CD4-positive, alpha-beta T cell (primary cell): ENCODE results near the gene CR2. TPM values are rescaled to one million over a fixed set of nuclear protein-coding genes. Genes with fewer than 3 reads are reported as not detected.

Experiments
- ATAC-seq: fragments of 200-7000 bp; cut with Tn5 transposase; one replicate; pipeline ENCODE4 v1.10.0; 2022; ENCODE audit warnings: mild to moderate bottlenecking; ENCODE audit not compliant: poor library complexity
- CTCF ChIA-PET: fragments of 350-600 bp; sonication (Branson Sonifier 250); formaldehyde crosslinking; loops from one replicate; lab custom pipeline; 2021; ENCODE audit warnings: antibody characterized with exemption, inconsistent platforms; lab: Charles Lee
- POLR2A ChIA-PET: fragments of 350-600 bp; sonication (Branson Sonifier 250); formaldehyde crosslinking; loops from one replicate; lab custom pipeline; 2021; ENCODE audit warnings: antibody characterized with exemption, inconsistent platforms; lab: Charles Lee
- DNase-seq, 14 experiments: peaks; one replicate each; pipeline ENCODE4 v3.0.0-alpha.2; 2013 to 2020; ENCODE audit warnings: mixed read lengths in 2 of 14
- H3K27ac ChIP-seq, 2 donors: one replicate each; pipeline versions ENCODE4 v1.5.1 to v1.7.0; 2013; ENCODE audit warnings: low read length in 2 of 2, low read depth in 1 of 2, mild to moderate bottlenecking in 1 of 2
- H3K27me3 ChIP-seq, 2 experiments: 1 replicate in 1 of 2; 2 replicates in 1 of 2; pipeline versions ENCODE4 v1.6.1 to v1.7.0; 2013; ENCODE audit warnings: low read length in 2 of 2, control low read depth in 1 of 2, mild to moderate bottlenecking in 1 of 2, moderate library complexity in 1 of 2; ENCODE audit not compliant: insufficient read depth in 2 of 2, control insufficient read depth in 1 of 2
- H3K36me3 ChIP-seq: one replicate; pipeline ENCODE4 v1.6.1; 2013; ENCODE audit warnings: low read length, control low read depth; ENCODE audit not compliant: insufficient read depth
- H3K4me1 ChIP-seq: one replicate; pipeline ENCODE4 v1.6.1; 2013; ENCODE audit warnings: low read length, control low read depth; ENCODE audit not compliant: insufficient read depth
- H3K4me3 ChIP-seq: one replicate; pipeline ENCODE4 v1.5.1; 2013; ENCODE audit warnings: mild to moderate bottlenecking, low read length, moderate library complexity
- H3K9me3 ChIP-seq, 2 experiments: 1 replicate in 1 of 2; 2 replicates in 1 of 2; pipeline versions ENCODE4 v1.6.1 to v1.7.0; 2013; ENCODE audit warnings: low read length in 2 of 2, mild to moderate bottlenecking in 2 of 2, control low read depth in 1 of 2, moderate library complexity in 1 of 2; ENCODE audit not compliant: control insufficient read depth in 1 of 2, insufficient read depth in 1 of 2
- H3K27ac Mint-ChIP-seq: one replicate; pipeline ENCODE4 v1.8.0; 2020; ENCODE audit warnings: mixed read lengths
- H3K27me3 Mint-ChIP-seq: one replicate; pipeline ENCODE4 v1.8.0; 2021; ENCODE audit warnings: mixed read lengths
- H3K36me3 Mint-ChIP-seq: one replicate; pipeline ENCODE4 v1.8.0; 2021; ENCODE audit warnings: low read depth, mixed read lengths
- H3K4me1 Mint-ChIP-seq: one replicate; pipeline ENCODE4 v1.8.0; 2021; ENCODE audit warnings: low read depth, mixed read lengths
- H3K4me3 Mint-ChIP-seq: one replicate; pipeline ENCODE4 v1.8.0; 2020; ENCODE audit warnings: mild to moderate bottlenecking, mixed read lengths
- H3K9me3 Mint-ChIP-seq: one replicate; pipeline ENCODE4 v1.8.0; 2020; ENCODE audit warnings: mixed read lengths
- CTCF ChIP-seq: fragments of 200-600 bp; IDR thresholded peaks from one replicate; pipeline ENCODE4 v1.8.0; 2022; ENCODE audit warnings: antibody characterized with exemption, mild to moderate bottlenecking
- intact Hi-C, 2 experiments: fragments of 100-400 bp; cut with DNase I in 1 of 2; cut with micrococcal nuclease in 1 of 2; formaldehyde crosslinking; loops; one replicate each; pipeline versions ENCODE4 v1.15.1 to v1.9.0; 2023 to 2025; cut with DNase I, micrococcal nuclease
- total RNA-seq, 174 experiments: library from RNA in 2 of 174; stranded (reverse) in 2 of 174; gene quantifications; one replicate each; pipeline ENCODE4 v1.2.3 and lab custom pipeline; 2021 to 2026

CR2 gene
- total RNA-seq, 2 experiments from 2014 or later, result 1.2 TPM

- Histone ChIP-seq H3K36me3 (no peaks in the 10 kb centered on the region), H3K27me3 (no peaks in the 10 kb centered on the region), H3K27ac (no peak overlapping the region), H3K4me3 (no peak overlapping the region), H3K4me1 (no peaks in the 10 kb centered on the region), H3K9me3 (peaks cover 5 to 10% of the 10 kb centered on the region in 2 experiments)
- Mint-ChIP-seq H3K27ac (no peak overlapping the region), H3K4me1 (peaks cover 24% of the 10 kb centered on the region), H3K9me3 (peaks cover 9% of the 10 kb centered on the region), H3K27me3 (no peaks in the 10 kb centered on the region), H3K4me3 (no peak overlapping the region), H3K36me3 (no peaks in the 10 kb centered on the region)
- DNase-seq, result no peak
- ATAC-seq, result no peak
- TF ChIP-seq CTCF, result no peak
- ChIA-PET CTCF (interaction anchor here (0.8 to 2.7 kb wide), 3 partner anchors 10 to 66 kb away, joined by 3 to 8 read pairs (median 3); no protein-coding TSS in a partner anchor), POLR2A (no interaction called here)
- intact Hi-C loops, result no loop called here
Measured at GRCh38 chr1:207417076-207417475, 37.1 kb upstream of the CR2 start.

- peaks cover 9% of the 10 kb centered on the region for H3K9me3 Mint-ChIP-seq
- H3K27ac Mint-ChIP-seq, result no peak overlapping the region
- no peaks in the 10 kb centered on the region for H3K27me3 Mint-ChIP-seq
- POLR2A ChIA-PET, result no interaction called here
- H3K27ac ChIP-seq, result no peak overlapping the region
- intact Hi-C loops, result no loop called here
- peaks cover 5 to 10% of the 10 kb centered on the region in 2 experiments for H3K9me3 ChIP-seq
- no peak overlapping the region for H3K4me3 ChIP-seq
- H3K27me3 ChIP-seq, result no peaks in the 10 kb centered on the region
- no peak overlapping the region for H3K4me3 Mint-ChIP-seq
- ATAC-seq, result no peak
- H3K36me3 Mint-ChIP-seq, result no peaks in the 10 kb centered on the region
- H3K4me1 Mint-ChIP-seq, result peaks cover 12% of the 10 kb centered on the region
- H3K4me1 ChIP-seq, result no peaks in the 10 kb centered on the region
- no peaks in the 10 kb centered on the region for H3K36me3 ChIP-seq
- CTCF ChIA-PET, result interaction anchor here (1.4 kb wide), 1 partner anchor 11 kb away, joined by 3 read pairs; no protein-coding TSS in a partner anchor
- TF ChIP-seq CTCF, result no peak
- no peak for DNase-seq
Measured at GRCh38 chr1:207418351-207418750, 35.8 kb upstream of the CR2 start.

GRCh38 chr1:207420109-207420508 lies 34.0 kb upstream of the CR2 start:
- POLR2A ChIA-PET, result no interaction called here

More at GRCh38 chr1:207420109-207420508, 34.0 kb upstream of the CR2 start:
- peaks cover 1% of the 10 kb centered on the region for H3K4me1 Mint-ChIP-seq
- H3K36me3 ChIP-seq, result no peaks in the 10 kb centered on the region
- H3K4me3 Mint-ChIP-seq, result no peak overlapping the region
- H3K4me3 ChIP-seq, result no peak overlapping the region
- CTCF ChIA-PET, result no interaction called here
- no peak for TF ChIP-seq CTCF
- no peaks in the 10 kb centered on the region for H3K36me3 Mint-ChIP-seq
- H3K9me3 Mint-ChIP-seq, result peaks cover 9% of the 10 kb centered on the region
- DNase-seq (no peak), ATAC-seq (no peak)
- H3K27ac Mint-ChIP-seq, result no peak overlapping the region
- peaks cover 3% of the 10 kb centered on the region for H3K27me3 Mint-ChIP-seq
- H3K9me3 ChIP-seq, result peaks cover 5 to 10% of the 10 kb centered on the region in 2 experiments
- H3K27ac ChIP-seq, result no peak overlapping the region
- intact Hi-C loops, result no loop called here
- no peaks in the 10 kb centered on the region for H3K27me3 ChIP-seq
- no peaks in the 10 kb centered on the region for H3K4me1 ChIP-seq
